Eye (tissue), 1 donor: Measurements from ENCODE around the gene CCR9.
A peak's percentile ranks its signal among the peaks of the same experiment; 100 is the strongest.

Experiments used
- DNase-seq: peaks from one replicate; pipeline ENCODE4 v3.0.0-alpha.2; 2015

CCR9 gene

DNA sequence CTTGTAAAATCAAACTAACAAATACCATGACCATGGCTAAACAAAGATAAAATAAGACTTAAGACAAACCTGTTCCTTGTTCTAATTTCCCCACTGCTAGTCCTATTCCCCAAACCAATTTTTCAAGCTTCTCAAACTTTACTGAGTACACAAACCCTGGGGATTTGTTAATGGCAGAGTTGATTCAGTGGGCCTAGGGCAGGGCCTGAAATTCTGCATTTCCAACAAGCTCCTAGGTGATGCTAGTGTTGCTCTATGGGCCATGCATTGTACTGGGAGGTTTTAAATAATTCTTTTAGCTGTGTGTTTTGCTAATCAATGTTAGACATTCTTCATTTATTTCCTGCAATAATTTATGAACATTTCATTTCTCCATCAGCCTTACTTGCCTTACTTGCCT lies 13.3 kb upstream of the CCR9 start:
- no peak for DNase-seq

DNA sequence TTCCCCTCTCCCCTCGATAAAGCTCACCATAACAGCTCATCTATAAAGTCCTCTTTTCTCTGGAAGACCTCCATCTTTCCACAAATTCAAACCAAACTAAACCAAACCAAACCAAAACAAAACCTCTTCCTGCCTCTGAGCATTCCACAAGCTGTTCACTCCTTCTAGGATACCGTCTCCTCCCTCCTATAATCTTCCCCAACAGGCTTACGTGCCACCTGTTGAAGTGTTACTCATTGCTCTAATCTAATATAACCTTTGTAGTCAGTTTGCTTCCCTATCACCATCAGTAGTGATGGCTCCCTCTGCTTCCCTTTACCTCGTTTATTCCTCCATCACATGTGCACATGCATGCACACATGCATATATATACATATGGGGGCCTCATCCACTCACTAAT lies 12.7 kb upstream of the CCR9 start:
- DNase-seq = no peak

DNA sequence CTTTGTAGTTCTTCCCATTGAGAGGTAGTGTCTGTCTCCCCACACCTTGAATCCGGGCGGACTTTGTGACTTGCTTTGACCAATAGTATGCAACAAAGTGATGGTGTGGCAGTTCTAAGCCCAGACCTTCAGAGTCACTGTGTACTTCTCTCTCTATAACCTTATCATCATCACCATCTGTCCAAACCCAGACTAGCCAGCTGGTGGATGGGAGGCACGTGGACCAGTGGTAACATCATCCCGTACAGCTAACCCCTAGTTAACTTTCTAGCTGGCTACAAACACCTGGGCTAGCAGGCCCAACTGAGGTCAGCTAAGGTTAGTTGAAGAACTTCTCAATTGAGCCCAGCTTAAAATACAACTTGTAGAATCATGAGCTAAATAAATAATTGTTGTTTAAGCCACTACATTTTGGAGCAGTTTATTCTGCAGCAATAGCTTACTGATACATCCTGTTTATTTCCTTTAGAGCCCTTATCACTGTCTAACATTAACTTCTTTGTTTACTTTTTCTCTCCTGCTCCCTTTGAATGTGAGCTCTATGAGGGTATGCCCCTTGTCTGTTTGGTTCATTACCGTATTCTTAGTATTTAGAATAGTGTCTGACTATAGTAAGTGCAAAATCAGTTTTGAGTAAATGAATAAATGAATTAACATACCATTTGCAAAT lies 11.5 kb upstream of the CCR9 start:
- DNase-seq = no peak

DNA sequence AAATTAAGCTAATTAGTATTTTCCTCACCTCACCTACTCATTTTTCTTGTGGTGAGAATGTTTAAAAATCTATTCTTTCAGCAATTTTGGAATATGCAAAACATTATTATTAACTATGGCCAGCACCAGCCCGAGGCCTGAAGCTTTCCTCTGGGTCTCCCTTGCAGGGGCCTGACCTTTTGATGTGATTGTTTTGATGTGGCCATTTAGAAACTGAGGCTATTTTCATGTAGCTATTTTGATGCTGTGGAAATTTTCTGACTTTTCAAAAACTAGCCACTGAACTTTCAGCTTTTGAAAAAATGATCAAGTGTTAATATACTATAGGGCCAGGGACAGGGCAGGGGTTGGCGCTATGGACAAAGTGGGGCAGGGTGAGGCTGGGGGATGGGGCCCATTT lies 8.2 kb upstream of the CCR9 start:
- DNase-seq = no peak

DNA sequence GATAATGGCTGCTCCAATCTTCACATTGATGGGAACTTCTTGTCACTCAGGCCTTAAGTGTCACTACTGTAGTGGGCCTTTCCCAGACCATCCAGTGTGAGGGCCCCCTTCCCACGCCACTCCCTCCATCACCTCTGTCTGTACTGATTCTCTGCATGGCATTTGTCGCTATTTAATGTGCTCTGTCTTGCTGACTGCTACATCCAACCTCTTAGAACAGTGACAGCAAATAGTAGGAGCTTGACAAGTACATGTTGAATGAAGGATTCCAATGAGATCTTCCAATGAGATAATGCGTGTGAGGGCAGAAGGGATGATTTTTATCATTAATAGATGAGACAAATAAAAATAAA lies 5.6 kb upstream of the CCR9 start:
- DNase-seq = no peak

DNA sequence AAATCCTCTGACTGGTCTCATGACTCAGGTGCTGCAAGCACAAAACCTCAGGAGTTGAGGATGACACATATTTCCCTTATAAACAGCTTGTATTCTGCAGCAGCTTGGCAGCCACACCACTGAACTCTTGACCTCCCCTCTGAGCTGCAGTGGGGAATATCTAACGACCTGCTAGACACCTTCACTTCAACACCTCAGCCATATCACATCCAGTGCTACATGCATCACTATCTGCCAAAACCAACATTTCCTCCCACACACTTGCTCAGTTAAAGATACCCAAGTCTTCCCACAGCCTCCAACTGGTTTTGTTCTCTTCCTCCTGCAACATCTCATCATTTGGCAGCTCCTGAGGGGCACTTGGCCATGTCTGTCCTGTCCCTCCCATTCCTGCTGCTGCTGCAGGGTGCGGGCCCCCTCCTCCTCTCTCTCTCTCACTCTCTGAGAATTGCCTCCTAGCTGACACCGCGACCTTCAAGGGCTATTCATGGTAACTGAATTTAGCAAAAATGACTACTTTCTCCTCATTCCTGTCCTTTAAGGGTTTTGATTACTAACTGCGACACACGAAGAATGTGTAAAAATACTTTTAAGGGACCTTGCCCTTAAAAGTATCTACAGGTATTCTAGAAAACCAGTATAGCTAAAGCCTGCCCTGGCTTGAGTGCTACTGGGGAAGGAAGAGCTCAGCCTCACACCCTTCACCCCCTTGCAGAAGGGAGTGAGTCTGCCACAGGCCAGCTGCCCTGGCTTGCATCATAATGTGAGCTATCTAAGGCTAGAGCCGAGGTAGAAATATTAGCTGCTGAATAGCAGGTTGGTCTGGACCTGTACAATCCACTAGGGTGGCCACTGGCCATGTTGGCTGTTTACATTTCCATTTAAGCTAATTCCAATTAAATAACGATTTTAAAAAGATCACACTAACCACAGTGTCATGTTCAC lies 5.0 kb upstream of the CCR9 start:
- no peak for DNase-seq

GRCh38 chr3:45884368-45885201 lies 1.8 kb upstream of the CCR9 start:
- no peak for DNase-seq

GRCh38 chr3:45887285-45887684 lies 942 bp downstream of the CCR9 start:
- DNase-seq = no peak

DNA sequence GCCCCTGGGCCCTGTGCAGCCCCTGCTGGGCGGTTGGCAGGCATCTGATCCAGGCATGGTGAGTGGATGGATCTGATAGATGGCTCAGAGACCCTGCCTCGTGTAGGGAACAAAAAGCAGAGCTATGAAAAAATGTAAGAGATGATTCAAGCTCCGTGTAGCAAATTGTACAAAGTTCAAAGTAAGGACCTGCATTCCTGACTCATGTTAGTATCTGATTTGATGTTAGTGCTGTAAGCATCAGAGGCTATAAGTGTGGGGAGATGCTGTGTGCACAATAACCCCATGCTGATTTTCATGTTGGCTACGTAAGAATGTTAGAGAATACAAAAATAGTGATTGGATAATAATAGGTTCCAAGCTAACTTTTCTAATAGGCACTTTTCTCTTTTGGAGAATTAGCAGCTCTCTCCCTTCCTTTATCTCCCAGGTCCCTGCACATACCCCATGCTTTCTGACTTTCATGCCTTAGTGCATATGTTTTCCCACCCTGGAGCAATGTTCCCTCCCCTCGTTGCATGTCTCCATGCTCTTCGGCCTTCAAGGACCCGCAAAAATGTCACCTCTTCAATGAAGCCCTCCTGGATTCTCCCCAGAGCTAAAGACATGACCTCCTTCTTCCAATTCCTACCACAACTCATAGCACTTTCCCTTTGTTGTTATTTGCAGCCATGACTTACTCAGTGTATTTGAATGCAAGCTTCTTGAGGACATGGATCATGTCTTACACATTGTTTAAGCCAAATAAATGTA lies 1.6 kb downstream of the CCR9 start:
- no peak for DNase-seq

DNA sequence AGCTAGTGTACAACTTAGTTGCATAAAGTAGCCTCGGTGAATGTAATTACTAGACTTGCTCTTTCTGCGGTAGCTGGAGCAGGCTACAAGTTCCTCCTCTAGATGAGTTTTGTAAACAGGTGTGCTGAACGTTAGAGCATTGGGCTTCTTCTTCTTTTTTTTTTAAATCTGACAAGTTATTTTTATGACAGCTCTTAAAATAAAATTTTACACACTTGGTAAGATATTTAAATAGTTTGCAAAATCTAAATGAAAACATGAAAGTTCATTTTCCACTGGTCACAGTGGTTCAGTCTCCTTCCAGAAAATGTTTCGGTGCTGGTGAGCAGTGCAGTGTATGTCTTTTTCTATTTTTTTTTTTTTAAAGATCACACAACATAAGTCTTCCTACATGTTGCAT lies 3.0 kb downstream of the CCR9 start:
- no peak for DNase-seq

DNA sequence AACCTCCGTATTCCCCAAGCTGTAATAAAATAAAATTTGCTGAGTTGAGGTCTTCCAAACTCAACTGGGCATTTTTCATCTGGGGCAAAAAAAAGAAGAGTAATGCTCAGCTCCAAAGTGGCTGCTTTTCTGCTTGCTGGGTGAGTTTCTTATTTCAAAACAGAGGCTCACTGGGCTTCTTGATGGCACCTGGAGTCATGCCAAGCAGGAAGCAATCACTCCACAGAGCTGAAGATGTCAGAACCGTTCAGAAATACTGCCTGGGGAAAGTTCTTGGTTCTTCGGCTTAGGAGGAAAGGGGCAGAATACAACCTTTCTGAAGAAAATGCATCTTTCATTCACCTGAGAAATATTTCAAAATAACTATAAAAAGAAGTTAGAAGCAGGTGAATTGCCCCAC lies 4.1 kb downstream of the CCR9 start:
- DNase-seq = no peak

- no peak for DNase-seq
Observed at GRCh38 chr3:45892161-45892560, 5.8 kb downstream of the CCR9 start.

GRCh38 chr3:45894015-45894414 lies 7.7 kb downstream of the CCR9 start:
- no peak for DNase-seq

- no peak for DNase-seq
Observed at GRCh38 chr3:45895686-45896468, 9.5 kb downstream of the CCR9 start.

- no peak for DNase-seq
Observed at GRCh38 chr3:45896956-45897355, 10.6 kb downstream of the CCR9 start.

GRCh38 chr3:45904931-45905330 lies 18.6 kb downstream of the CCR9 start:
- no peak for DNase-seq

DNA sequence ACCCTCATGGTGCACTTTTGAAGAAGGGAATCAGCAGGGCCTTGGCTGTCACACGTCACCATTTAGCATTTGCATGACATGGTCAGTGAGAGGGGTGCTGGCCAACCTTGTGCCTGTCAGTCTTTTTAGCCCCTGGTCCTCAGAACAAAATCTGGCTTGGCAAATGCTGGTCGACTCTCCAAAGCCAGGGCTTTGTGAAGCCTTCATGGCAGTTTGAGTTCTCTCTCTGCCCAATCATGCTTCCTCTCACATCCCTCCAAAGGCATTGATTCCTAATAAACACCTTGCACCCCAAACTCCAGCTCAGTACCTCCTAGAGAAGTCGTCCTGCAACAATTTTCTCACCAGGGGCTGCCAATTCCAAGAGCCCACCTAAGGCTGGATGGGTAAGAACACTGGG lies 19.4 kb downstream of the CCR9 start:
- no peak for DNase-seq

- peak; percentile 51 for DNase-seq
Observed at GRCh38 chr3:45906681-45907407, 20.5 kb downstream of the CCR9 start.

DNA sequence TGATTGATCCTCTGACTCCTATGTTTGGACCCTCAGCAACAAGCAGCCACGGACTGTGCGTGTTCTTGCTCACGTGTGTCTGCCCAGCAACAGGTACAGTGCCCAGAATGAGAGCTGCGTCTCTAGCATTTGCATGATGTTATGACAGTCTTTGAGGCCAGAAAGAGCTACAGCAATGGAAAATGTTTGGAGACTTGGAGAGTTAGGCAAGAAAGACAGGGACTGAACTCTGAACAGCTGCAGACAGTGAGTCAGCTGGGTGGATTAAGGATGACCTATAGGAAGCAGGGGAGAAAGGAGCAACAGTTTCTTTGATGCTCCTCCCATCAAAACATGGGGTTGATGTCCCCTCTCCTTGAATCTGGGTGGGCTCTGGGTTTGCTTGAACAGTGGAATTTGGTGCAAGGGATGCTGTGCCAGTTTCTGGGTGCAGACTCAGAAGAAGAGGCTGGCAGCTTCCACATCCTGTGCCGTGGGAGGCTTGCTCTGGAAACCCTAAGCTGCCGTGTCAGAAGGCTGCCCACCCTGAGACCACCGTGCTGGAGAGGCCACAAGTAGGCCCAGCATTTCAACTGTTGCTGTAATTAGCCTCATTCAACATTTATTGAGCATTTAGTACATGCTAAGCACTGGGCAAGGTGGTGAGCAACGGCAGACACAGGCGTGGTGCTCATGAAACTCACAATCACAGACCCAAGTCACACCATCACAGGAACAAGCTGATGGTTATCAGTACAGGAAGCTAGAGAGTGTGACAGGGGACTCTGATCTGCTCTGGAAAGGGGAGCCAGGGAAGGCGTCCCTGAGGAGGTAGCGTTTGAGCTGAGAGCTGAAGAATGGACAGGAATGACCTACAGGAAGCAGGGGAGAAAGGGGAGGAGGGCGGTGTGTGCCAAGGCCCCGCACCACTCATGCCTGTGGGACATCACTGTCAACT lies 21.7 kb downstream of the CCR9 start:
- no peak for DNase-seq

- DNase-seq = no peak
Observed at GRCh38 chr3:45908761-45909160, 22.4 kb downstream of the CCR9 start.
